ENCODE results near the gene IFITM2. TPM values are rescaled to one million over a fixed set of nuclear protein-coding genes. Genes with fewer than 3 reads are reported as not detected.
"Not testable (repeated sequence)": the region's sequence is repeated elsewhere in the genome, so short reads cannot be mapped to it uniquely, and the experiment has no call there.

The IFITM2 gene
- total RNA-seq = 100 to 1,000 TPM; 180 to 290 (median 240) TPM
- 393 TPM for polyA plus RNA-seq
- long read RNA-seq, donor 1, transcript IFITM2-206 (2 exons, 892 nt) = major isoform, 63 of 68 reads
- long read RNA-seq, donor 1, partial matches to known transcripts = 4 of 68 reads
- long read RNA-seq, donor 1, other reads (novel, unspliced or antisense) = 1 of 68 reads
- long read RNA-seq, donor 2, transcript IFITM2-206 (2 exons, 892 nt) = major isoform, 67 of 74 reads
- long read RNA-seq, donor 2, partial matches to known transcripts = 0 of 74 reads
- long read RNA-seq, donor 2, other reads (novel, unspliced or antisense) = 7 of 74 reads
- long read RNA-seq, donor 3, transcript IFITM2-206 (2 exons, 892 nt) = major isoform, 38 of 51 reads
- long read RNA-seq, donor 3, partial matches to known transcripts = 11 of 51 reads
- long read RNA-seq, donor 3, other reads (novel, unspliced or antisense) = 1 of 51 reads
- long read RNA-seq, donor 4, transcript IFITM2-206 (2 exons, 892 nt) = major isoform, 32 of 34 reads
- long read RNA-seq, donor 4, partial matches to known transcripts = 0 of 34 reads
- long read RNA-seq, donor 4, other reads (novel, unspliced or antisense) = 2 of 34 reads

DNA sequence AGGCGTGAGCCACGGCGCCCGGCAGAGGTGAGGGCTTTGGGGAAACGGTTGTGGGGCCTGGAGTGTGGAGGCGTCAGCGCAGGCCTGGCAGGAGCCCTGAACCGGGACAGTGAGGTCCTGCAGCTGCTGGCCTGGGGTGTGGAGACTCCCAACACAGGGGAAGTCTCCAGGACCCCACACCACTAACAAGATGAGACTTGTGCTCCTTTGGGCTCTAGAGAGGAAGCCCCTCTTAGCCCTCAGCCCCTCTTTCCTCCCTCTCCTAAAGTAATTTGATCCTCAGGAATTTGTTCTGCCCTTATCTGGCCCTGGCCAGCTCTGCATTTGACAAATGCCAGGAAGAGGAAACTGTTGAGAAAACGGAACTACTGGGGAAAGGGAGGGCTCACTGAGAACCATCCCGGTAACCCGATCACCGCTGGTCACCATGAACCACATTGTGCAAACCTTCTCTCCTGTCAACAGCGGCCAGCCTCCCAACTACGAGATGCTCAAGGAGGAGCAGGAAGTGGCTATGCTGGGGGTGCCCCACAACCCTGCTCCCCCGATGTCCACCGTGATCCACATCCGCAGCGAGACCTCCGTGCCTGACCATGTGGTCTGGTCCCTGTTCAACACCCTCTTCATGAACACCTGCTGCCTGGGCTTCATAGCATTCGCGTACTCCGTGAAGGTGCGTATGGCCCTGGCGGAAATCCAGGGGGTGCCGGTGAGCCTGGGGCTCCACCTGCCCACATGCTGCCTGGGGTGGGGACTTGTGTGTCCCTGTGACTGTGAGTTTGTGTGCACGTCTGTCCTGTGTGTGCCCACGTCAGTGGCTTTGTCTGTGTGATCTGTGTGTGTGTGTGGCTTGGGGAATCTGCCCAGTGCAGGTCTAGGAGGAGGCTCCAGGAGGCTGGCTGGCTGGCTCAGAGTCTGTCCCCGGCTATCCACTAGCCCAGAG is at the start of gene IFITM2:
Gene IFITM2 (plus strand): TSS at position 51 of the 943 bp plus-strand sequence. CDS start 377 bp downstream, at position 428.
- DNase-seq (peak; percentile 81 to 89 (median 88)), ATAC-seq (peak; percentile 66 to 69)
- peak within 1 kb of the TSS; percentile 41 for H3K4me3 ChIP-seq (ENCODE audit: low read length)
- not testable (repeated sequence) for H3K9me3 ChIP-seq (ENCODE audit: control insufficient read depth, low read length); H3K27me3 ChIP-seq (ENCODE audit: control insufficient read depth, insufficient read depth); H3K4me1 ChIP-seq (ENCODE audit: control insufficient read depth, insufficient read depth, low read length)
- H3K27ac ChIP-seq (ENCODE audit: low read length) = peak within 1 kb of the TSS; percentile 87
- 3% methylated on average over 28 of the region's 28 CpGs for WGBS
- intact Hi-C loops (cut with DNase I) = loop anchor here in 3 of 4 donors (5.0 to 10.0 kb wide), 2 partner anchors 47 to 49 kb away; no protein-coding TSS in a partner anchor

DNA sequence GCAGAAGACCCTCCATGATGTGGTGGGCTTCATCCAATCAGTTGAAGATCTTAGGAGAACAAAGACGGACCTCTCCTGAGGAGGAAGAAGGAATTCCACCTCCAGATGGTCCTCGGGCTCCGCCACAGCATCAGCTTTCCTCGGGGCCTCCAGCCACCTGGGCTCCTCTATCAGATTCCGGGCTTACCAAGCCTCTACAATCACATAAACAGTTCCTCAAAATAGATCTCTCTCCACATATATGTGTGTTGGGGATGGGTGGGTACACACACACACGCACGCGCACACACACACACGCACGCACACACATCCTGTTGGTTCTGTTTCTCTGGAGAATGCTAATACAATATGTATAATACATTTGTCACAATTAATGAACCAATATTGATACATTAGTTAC is 48.2 kb upstream of the IFITM2 start:
- ATAC-seq = no peak
- Histone ChIP-seq H3K4me1 (ENCODE audit: control insufficient read depth, insufficient read depth, low read length) (no peaks in the 10 kb centered on the region), H3K4me3 (ENCODE audit: low read length) (no peak overlapping the region), H3K27ac (ENCODE audit: low read length) (no peak overlapping the region), H3K9me3 (ENCODE audit: control insufficient read depth, low read length) (no peaks in the 10 kb centered on the region), H3K27me3 (ENCODE audit: control insufficient read depth, insufficient read depth) (no peaks in the 10 kb centered on the region)
- WGBS = 79% methylated on average over 10 of the region's 10 CpGs
- intact Hi-C loops (cut with DNase I) = no loop called here
- DNase-seq = no peak

DNA sequence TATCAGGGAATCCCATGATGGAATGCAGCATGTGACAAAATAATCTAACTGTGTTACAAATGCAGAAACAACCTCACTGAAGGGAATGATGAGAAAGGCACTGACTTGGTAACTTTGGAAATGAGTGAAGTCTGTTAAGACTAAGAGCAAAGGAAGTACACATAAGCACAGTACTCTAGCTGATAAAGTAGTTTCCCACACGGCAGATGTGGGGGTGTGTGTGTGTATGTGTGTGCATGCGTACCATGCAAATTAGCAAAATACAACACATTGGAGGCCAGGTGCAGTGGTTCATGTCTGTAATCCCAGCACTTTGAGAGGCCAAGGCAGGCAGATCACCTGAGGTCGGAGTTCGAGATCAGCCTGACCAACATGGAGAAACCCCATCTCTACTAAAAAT is 46.0 kb upstream of the IFITM2 start:
- 83% methylated on average over 4 of the region's 4 CpGs for WGBS
- ATAC-seq (no peak), DNase-seq (no peak)

DNA sequence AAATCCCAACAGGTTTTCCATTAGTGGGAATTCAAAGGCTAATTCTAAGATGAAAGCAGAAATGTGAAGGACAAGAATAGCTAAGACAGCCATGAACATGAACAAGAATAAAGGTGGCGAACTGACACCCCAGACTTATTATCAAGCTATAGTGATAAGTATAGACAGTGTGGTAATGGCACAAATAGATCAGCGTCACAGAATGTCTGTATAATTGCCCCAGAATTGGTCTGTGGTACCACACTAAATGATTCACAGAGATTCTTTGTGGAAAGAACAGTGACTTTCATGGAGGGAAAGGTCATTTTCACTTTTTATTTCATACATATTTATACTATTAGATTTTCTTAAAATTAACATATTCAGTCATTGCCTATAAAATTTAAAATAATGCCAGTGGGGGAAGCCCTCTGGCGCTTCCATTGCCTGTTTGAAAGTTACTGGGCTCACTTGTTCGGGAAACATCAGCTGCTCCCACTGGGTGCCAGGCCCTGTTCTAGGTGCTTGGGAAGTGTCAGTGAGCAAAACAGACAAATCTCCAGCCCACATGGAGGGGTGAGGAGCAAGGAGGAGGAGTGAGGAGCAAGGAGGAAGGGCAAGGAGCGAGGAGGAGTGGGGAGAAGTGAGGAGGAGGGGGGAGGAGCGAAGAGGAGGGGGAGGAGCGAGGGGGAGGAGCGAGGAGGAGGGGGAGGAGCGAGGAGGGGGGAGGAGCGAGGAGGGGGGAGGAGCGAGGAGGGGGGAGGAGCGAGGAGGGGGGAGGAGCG is 40.8 kb upstream of the IFITM2 start:
- Histone ChIP-seq H3K9me3 (ENCODE audit: control insufficient read depth, low read length) (no peaks in the 10 kb centered on the region), H3K27me3 (ENCODE audit: control insufficient read depth, insufficient read depth) (no peaks in the 10 kb centered on the region), H3K27ac (ENCODE audit: low read length) (no peak overlapping the region), H3K4me3 (ENCODE audit: low read length) (no peak overlapping the region), H3K4me1 (ENCODE audit: control insufficient read depth, insufficient read depth, low read length) (no peaks in the 10 kb centered on the region)
- intact Hi-C loops (cut with DNase I) = no loop called here
- DNase-seq (peak in 2 of 3 donors; percentile 36 to 47), ATAC-seq (no peak)
- 83% methylated on average over 5 of the region's 13 CpGs for WGBS

More for the DNA sequence above, 46.0 kb upstream of the IFITM2 start:
- Histone ChIP-seq H3K27ac (ENCODE audit: low read length) (no peak overlapping the region), H3K27me3 (ENCODE audit: control insufficient read depth, insufficient read depth) (no peaks in the 10 kb centered on the region), H3K4me1 (ENCODE audit: control insufficient read depth, insufficient read depth, low read length) (no peaks in the 10 kb centered on the region), H3K4me3 (ENCODE audit: low read length) (no peak overlapping the region), H3K9me3 (ENCODE audit: control insufficient read depth, low read length) (no peaks in the 10 kb centered on the region)
- intact Hi-C loops (cut with DNase I) = no loop called here

DNA sequence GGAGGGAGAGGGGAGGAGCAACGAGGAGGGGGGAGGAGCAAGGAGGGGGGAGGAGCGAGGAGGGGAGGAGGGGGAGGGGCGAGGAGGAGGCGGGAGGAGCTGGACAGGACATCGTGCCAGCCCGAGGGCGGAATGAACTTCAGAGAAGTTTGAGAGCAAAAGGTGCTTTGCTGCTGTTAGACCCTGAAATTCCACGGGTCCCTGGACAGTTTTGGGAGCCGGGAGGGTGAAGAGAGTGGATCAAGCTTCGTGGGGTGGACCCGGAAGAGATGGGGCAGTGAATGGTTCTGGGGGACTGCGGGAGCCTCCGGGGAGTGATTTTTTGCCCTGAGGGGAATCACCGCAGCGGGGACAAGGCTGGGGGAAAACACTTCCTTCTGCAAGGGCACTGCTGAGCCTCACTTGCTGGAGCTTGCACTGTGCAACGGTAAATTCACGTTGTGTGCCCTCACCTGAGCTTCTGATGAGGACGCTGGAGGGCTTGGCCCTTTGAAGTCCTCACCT is 40.1 kb upstream of the IFITM2 start:
- Histone ChIP-seq H3K27me3 (ENCODE audit: control insufficient read depth, insufficient read depth) (no peaks in the 10 kb centered on the region), H3K27ac (ENCODE audit: low read length) (peak overlapping the region; percentile 32), H3K9me3 (ENCODE audit: control insufficient read depth, low read length) (no peaks in the 10 kb centered on the region), H3K4me1 (ENCODE audit: control insufficient read depth, insufficient read depth, low read length) (no peaks in the 10 kb centered on the region), H3K4me3 (ENCODE audit: low read length) (peak overlapping the region; percentile 15)
- ATAC-seq = peak; percentile 45 to 50
- intact Hi-C loops (cut with DNase I) = no loop called here
- WGBS = 55% methylated on average over 17 of the region's 18 CpGs
- peak in 2 of 3 donors; percentile 71 to 84 for DNase-seq

DNA sequence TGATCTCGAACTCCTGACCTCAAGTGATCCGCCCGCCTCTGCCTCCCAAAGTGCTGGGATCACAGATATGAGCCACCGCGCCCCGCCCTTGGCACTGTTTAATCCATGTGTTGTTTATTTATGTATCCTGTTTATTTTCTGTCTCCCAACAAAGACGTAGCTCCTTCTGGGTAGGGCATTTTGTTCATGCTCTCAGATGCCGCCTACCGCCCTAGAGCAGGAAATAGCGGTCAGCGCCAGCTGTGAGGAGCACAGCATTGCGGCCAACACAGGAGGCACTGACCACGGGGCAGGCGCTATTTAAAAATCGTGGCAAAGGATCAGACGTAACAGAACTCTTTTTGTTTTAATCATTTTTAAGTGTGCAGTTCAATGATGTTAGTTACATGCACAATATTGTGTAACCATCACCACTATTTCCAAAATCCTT is 38.9 kb upstream of the IFITM2 start:
- H3K9me3 ChIP-seq (ENCODE audit: control insufficient read depth, low read length); H3K27ac ChIP-seq (ENCODE audit: low read length); H3K4me1 ChIP-seq (ENCODE audit: control insufficient read depth, insufficient read depth, low read length); H3K4me3 ChIP-seq (ENCODE audit: low read length); H3K27me3 ChIP-seq (ENCODE audit: control insufficient read depth, insufficient read depth); intact Hi-C loops (cut with DNase I): not testable (repeated sequence)
- ATAC-seq (peak; percentile 62 to 73), DNase-seq (peak in 2 of 3 donors; percentile 74 to 82)
- WGBS = 59% methylated on average over 16 of the region's 16 CpGs

DNA sequence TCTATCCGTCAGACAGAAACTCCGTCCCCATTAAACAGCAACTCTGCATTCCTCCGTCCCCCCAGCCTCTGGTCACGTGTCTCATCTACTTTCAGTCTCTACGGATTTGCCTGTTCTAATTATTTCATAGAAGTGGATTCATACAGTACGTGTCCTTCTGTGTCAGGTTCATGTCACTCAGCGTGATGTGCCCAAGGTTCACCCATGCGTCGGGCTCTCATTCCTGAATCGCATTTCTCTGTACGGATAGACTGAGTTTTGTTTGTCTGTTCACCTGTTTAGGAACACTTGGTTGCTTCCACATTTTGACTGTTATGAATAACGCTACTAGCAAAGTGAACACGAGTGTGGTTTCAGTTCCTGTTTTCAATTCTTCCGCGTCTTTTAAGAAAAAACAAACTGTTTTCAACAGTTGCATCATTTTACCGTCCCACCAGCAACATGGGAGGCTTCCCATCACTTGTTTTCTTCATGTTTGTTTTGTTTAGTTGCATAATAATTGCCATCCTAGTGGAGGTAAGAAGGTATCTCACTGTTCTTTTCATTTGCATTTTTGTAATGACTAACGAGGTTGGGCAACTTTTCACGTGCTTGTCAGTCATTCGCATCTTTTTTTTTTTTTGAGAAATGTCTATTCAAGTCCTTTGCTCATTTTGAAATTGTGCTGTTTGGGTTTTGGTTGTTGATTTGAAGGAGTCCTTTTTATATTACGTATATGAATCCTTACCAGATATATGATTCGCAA is 38.3 kb upstream of the IFITM2 start:
- H3K27ac ChIP-seq (ENCODE audit: low read length) = no peak overlapping the region
- WGBS = 54% methylated on average over 21 of the region's 21 CpGs

DNA sequence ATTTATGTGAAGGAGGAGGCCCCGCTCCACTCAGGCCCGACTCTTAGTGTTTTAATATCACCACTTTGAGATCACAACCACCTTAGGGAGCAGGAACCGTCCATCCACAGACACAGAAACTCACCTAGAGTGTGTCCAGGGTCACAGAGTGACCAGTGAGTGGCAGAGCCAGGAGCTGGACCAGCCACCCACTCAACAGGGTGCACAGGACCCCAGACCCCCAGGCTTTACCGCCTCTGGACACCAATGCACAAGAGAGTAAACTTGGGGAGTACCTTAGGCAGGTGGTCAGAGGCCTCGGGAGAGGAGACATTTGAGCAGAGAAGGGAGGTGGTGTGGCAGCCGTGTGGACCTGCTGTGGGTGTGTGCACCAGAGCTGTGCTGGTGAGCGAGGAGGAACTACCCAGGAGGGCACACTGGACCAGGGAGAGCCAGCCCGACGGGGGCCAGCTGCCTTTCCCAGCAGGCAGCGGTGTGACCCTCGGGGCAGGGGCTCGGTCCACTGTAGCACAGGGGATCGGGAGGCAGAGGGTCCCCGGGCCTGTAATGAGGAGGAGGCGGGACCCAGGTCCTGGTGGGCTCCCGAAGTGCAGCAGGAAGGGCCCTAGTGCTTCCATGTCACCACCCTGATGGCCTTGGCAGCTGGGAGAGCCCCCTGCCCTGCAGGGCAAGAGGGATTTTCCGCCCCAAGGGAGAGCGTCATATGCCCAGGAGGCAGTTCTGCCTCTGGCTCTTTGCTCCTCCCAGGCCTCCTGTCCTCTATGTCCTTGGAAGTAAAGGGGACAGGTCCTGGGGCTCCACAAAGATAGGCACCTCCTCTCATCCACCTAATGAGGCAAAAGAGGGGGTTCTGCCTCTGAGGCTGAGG is 36.9 kb upstream of the IFITM2 start:
- DNase-seq = peak in 1 of 3 donors; percentile 54
- 82% methylated on average over 18 of the region's 18 CpGs for WGBS
- no peak overlapping the region for H3K4me3 ChIP-seq (ENCODE audit: low read length)
- H3K27me3 ChIP-seq (ENCODE audit: control insufficient read depth, insufficient read depth) = no peaks in the 10 kb centered on the region
- H3K27ac ChIP-seq (ENCODE audit: low read length) = no peak overlapping the region
- intact Hi-C loops (cut with DNase I) = no loop called here
- no peaks in the 10 kb centered on the region for H3K4me1 ChIP-seq (ENCODE audit: control insufficient read depth, insufficient read depth, low read length)
- H3K9me3 ChIP-seq (ENCODE audit: control insufficient read depth, low read length) = no peaks in the 10 kb centered on the region
- ATAC-seq = peak in 1 of 2 donors; percentile 7

More for the DNA sequence above, 38.3 kb upstream of the IFITM2 start:
- Histone ChIP-seq H3K27me3 (ENCODE audit: control insufficient read depth, insufficient read depth) (no peaks in the 10 kb centered on the region), H3K4me3 (ENCODE audit: low read length) (no peak overlapping the region), H3K9me3 (ENCODE audit: control insufficient read depth, low read length) (no peaks in the 10 kb centered on the region), H3K4me1 (ENCODE audit: control insufficient read depth, insufficient read depth, low read length) (no peaks in the 10 kb centered on the region)
- DNase-seq (peak in 1 of 3 donors; percentile 32), ATAC-seq (peak; percentile 4 to 26)
- intact Hi-C loops (cut with DNase I) = no loop called here

DNA sequence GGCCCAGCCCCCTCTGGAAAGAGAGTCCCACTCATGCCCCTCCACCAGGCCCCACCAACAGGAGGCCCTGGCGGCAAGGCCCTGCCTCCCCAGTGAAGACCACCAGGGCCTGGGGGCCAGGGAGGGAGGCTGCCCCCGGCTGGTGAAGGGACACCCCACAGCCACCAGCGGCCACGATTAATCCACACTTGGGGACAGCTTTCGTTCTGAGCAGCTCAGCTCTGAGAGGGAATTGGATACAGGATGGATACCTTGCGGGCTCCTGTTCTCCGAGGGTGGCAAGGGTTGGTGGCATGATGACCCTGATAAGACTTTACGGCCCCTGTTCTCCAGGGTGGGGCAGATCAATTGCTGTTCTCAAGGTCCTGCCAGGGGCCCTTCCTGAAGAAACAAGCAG is 36.3 kb upstream of the IFITM2 start:
- intact Hi-C loops (cut with DNase I) = no loop called here
- Histone ChIP-seq H3K27ac (ENCODE audit: low read length) (no peak overlapping the region), H3K27me3 (ENCODE audit: control insufficient read depth, insufficient read depth) (no peaks in the 10 kb centered on the region), H3K4me3 (ENCODE audit: low read length) (no peak overlapping the region), H3K9me3 (ENCODE audit: control insufficient read depth, low read length) (no peaks in the 10 kb centered on the region), H3K4me1 (ENCODE audit: control insufficient read depth, insufficient read depth, low read length) (no peaks in the 10 kb centered on the region)
- DNase-seq = peak in 1 of 3 donors; percentile 49
- no peak for ATAC-seq
- WGBS = 85% methylated on average over 8 of the region's 8 CpGs
